ENCODE results near the gene S100A7A.

DNA sequence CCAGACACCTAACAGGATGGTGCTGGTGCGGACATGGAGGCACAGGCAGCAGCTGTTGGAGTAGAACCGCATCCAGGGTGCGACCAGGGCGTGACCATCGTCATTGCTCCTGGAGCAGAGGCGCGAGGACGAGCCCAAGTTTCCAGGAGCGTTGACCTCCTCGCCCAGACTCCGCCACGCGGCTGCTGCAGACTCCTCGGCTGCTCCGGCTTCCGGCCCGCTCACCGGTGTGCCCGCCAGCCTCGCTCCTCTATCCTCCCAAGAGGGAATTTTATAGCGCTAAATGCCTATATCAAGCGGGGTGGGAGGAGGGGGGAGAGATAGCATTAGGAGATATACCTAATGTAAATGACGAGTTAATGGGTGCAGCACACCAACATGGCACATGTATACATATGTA, 35.6 kb upstream of the S100A7A start:
- TF ChIP-seq, protein P1, sequence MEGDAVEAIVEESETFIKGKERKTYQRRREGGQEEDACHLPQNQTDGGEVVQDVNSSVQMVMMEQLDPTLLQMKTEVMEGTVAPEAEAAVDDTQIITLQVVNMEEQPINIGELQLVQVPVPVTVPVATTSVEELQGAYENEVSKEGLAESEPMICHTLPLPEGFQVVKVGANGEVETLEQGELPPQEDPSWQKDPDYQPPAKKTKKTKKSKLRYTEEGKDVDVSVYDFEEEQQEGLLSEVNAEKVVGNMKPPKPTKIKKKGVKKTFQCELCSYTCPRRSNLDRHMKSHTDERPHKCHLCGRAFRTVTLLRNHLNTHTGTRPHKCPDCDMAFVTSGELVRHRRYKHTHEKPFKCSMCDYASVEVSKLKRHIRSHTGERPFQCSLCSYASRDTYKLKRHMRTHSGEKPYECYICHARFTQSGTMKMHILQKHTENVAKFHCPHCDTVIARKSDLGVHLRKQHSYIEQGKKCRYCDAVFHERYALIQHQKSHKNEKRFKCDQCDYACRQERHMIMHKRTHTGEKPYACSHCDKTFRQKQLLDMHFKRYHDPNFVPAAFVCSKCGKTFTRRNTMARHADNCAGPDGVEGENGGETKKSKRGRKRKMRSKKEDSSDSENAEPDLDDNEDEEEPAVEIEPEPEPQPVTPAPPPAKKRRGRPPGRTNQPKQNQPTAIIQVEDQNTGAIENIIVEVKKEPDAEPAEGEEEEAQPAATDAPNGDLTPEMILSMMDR (conservative IDR thresholded peaks at IDR 0.05) = no peak
- no peak for TF ChIP-seq EZH2 (IDR thresholded peaks at IDR 0.05; ENCODE audit: low read depth)

Data from PC-9 (cell line).